Measurements from ENCODE around the gene MEOX2. TPM values are rescaled to one million over a fixed set of nuclear protein-coding genes. Genes with fewer than 3 reads are reported as not detected.

The MEOX2 gene
- total and polyA plus RNA-seq, 10 of the 15 experiments (the other 5 are each of a cell fraction or from before 2014, with no cell fraction given), result not detected

DNA sequence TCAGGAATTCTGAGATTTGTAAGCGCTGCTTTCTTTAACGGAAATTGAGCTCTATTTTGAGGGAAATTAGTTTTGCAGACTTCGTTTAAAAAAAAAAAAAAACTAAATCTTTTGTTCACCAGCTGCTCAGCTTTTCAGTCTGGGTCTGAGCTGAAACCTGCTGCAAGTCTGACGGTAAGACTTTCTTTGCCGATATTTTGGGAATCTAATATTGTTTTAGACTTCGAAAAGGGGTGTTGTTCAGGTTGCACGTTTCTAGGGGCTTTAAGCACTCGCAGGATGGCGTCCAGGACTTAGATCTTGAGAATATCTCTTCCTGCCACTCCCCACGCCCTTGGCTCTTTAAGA, 1.8 kb upstream of the MEOX2 start:
- in situ Hi-C loops (cut with MboI), result no loop called here
- intact Hi-C loops (cut with micrococcal nuclease; ENCODE audit: unreplicated experiment), result no loop called here
- no peak for ATAC-seq
- ChIA-PET POLR2A (no interaction called here), RAD21 (ENCODE audit: unreplicated experiment) (interaction anchor here (0.8 kb wide), 1 partner anchor 129 kb away, joined by 3 read pairs; no protein-coding TSS in a partner anchor), SMC1A (ENCODE audit: uncharacterized antibody, unreplicated experiment) (interaction anchor here (0.7 to 1.7 kb wide), 4 partner anchors 9 to 130 kb away, joined by 3 to 5 read pairs (median 3); no protein-coding TSS in a partner anchor), CTCF (interaction anchor here (0.6 to 1.9 kb wide), 4 partner anchors 8 to 33 kb away, joined by 3 to 8 read pairs (median 4); no protein-coding TSS in a partner anchor)
- H4K20me1 ChIP-seq (ENCODE audit: control insufficient read depth, insufficient read depth), result no peaks in the 10 kb centered on the region
- no peak for DNase-seq (ENCODE audit: low read depth, low spot score)
- BruUV-seq (replicated peaks), result no TSS peak
- H3K79me2 ChIP-seq (ENCODE audit: control insufficient read depth, insufficient read depth, low read length), result no peaks in the 10 kb centered on the region
- no peak overlapping the region for H3K4me3 ChIP-seq
- FAIRE-seq, result no peak
- H3K36me3 ChIP-seq (ENCODE audit: control insufficient read depth in 2 of 2, insufficient read depth in 2 of 2, low read length in 1 of 2), result no peaks in the 10 kb centered on the region
- H3K9ac ChIP-seq (ENCODE audit: control insufficient read depth, insufficient read depth, low read length), result no peak overlapping the region
- no peak overlapping the region for H2AFZ ChIP-seq (ENCODE audit: control insufficient read depth, low read depth, low read length)
- no peak overlapping the region for H3K4me2 ChIP-seq (ENCODE audit: control insufficient read depth, insufficient read depth)
- H3K27me3 ChIP-seq (replicated peaks in 1 of 2; ENCODE audit: control insufficient read depth in 2 of 2, insufficient read depth in 2 of 2, low read length in 1 of 2), result peaks cover 0 to 2% of the 10 kb centered on the region in 2 experiments; a peak in 2 of 4 replicates
- no peak overlapping the region for H3K27ac ChIP-seq (ENCODE audit: control insufficient read depth, insufficient read depth)
- H3K9me3 ChIP-seq (replicated peaks; ENCODE audit: control insufficient read depth, insufficient read depth, low read length), result no peaks in the 10 kb centered on the region
- no peaks in the 10 kb centered on the region for H3K4me1 ChIP-seq (ENCODE audit: control insufficient read depth, insufficient read depth, low read length)
- 1% methylated on average over 10 of the region's 10 CpGs for WGBS (ENCODE audit: insufficient coverage, insufficient replicate concordance, low lambda C conversion rate, missing lambda C conversion rate)
- TF ChIP-seq BRCA1 (IDR thresholded peaks at IDR 0.05; ENCODE audit: low read depth, low read length) (no peak), ZSCAN29 (IDR thresholded peaks at IDR 0.05) (no peak), E2F4 (IDR thresholded peaks at IDR 0.05; ENCODE audit: low read depth, low read length) (no peak), JUND (IDR thresholded peaks at IDR 0.05; ENCODE audit: low read depth, low read length) (no peak), CREB1 (IDR thresholded peaks at IDR 0.05; ENCODE audit: low read depth) (no peak), POLR2A (IDR thresholded peaks at IDR 0.05; ENCODE audit: low read depth, low read length) (no peak), E4F1 (IDR thresholded peaks at IDR 0.05; ENCODE audit: borderline replicate concordance, partially characterized antibody) (no peak), CEBPB (IDR thresholded peaks at IDR 0.05; ENCODE audit: borderline replicate concordance in 1 of 2, low read depth in 2 of 2, low read length in 2 of 2) (no peak), NR2C2 (IDR thresholded peaks at IDR 0.05; ENCODE audit: borderline replicate concordance, control insufficient read depth, insufficient read length, low read depth) (no peak), STAT1 (conservative IDR thresholded peaks at IDR 0.05) (no peak), EED (IDR thresholded peaks at IDR 0.05; ENCODE audit: low read depth) (no peak), TARDBP (IDR thresholded peaks at IDR 0.05; ENCODE audit: borderline replicate concordance) (no peak), ZNF592 (IDR thresholded peaks at IDR 0.05) (no peak)
- TF ChIP-seq, protein P1, sequence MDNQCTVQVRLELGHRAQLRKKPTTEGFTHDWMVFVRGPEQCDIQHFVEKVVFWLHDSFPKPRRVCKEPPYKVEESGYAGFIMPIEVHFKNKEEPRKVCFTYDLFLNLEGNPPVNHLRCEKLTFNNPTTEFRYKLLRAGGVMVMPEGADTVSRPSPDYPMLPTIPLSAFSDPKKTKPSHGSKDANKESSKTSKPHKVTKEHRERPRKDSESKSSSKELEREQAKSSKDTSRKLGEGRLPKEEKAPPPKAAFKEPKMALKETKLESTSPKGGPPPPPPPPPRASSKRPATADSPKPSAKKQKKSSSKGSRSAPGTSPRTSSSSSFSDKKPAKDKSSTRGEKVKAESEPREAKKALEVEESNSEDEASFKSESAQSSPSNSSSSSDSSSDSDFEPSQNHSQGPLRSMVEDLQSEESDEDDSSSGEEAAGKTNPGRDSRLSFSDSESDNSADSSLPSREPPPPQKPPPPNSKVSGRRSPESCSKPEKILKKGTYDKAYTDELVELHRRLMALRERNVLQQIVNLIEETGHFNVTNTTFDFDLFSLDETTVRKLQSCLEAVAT (IDR thresholded peaks at IDR 0.05), result no peak
- TF ChIP-seq, protein P2, sequence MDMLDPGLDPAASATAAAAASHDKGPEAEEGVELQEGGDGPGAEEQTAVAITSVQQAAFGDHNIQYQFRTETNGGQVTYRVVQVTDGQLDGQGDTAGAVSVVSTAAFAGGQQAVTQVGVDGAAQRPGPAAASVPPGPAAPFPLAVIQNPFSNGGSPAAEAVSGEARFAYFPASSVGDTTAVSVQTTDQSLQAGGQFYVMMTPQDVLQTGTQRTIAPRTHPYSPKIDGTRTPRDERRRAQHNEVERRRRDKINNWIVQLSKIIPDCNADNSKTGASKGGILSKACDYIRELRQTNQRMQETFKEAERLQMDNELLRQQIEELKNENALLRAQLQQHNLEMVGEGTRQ (IDR thresholded peaks at IDR 0.05; ENCODE audit: borderline replicate concordance, low read depth, low read length), result no peak

All from GM12878 (cell line).